GM12878 (cell line): ENCODE measurements around the gene NKD1. TPM values are rescaled to one million over a fixed set of nuclear protein-coding genes. Genes with fewer than 3 reads are reported as not detected.

ENCODE experiments used
- BCL3 ChIP-seq: IDR thresholded peaks from 2 replicates; pipeline ENCODE4 v1.6.1; 2011; ENCODE audit warnings: borderline replicate concordance, low read depth, mild to moderate bottlenecking, moderate library complexity, low read length; ENCODE audit not compliant: insufficient read depth, poor library complexity, severe bottlenecking
- CEBPZ ChIP-seq: fragments of 150-350 bp; IDR thresholded peaks from 2 replicates; pipeline ENCODE4 v1.6.1; 2016; ENCODE audit warnings: low read depth, low read length
- E2F4 ChIP-seq: IDR thresholded peaks from 2 replicates; pipeline ENCODE4 v1.6.1; 2012; ENCODE audit warnings: low read depth, low read length, improper control_type of control experiment
- IKZF1 ChIP-seq: fragments of 450-650 bp; conservative IDR thresholded peaks from 2 replicates; pipeline ENCODE4 v1.6.1; 2017; ENCODE audit warnings: antibody characterized with exemption, mild to moderate bottlenecking
- MTA3 ChIP-seq: IDR thresholded peaks from 2 replicates; pipeline ENCODE4 v1.6.1; 2012; ENCODE audit warnings: low read length, inconsistent platforms, borderline replicate concordance
- NFYA ChIP-seq: IDR thresholded peaks from 2 replicates; pipeline ENCODE4 v1.6.1; 2011; ENCODE audit warnings: low read depth, mild to moderate bottlenecking, low read length, improper control_type of control experiment, borderline replicate concordance
- RELB ChIP-seq: fragments of 450-650 bp; IDR thresholded peaks from 2 replicates; pipeline ENCODE4 v1.6.1; 2017; ENCODE audit warnings: low read depth, mild to moderate bottlenecking, moderate library complexity
- SIX5 ChIP-seq: IDR thresholded peaks from 2 replicates; pipeline ENCODE4 v1.6.1; 2011; ENCODE audit warnings: mild to moderate bottlenecking, low read depth, low read length, moderate library complexity; ENCODE audit not compliant: severe bottlenecking
- SREBF2 ChIP-seq: IDR thresholded peaks from 2 replicates; pipeline ENCODE4 v1.6.1; 2012; ENCODE audit warnings: mild to moderate bottlenecking, low read length
- TARDBP ChIP-seq: IDR thresholded peaks from 2 replicates; pipeline ENCODE4 v1.6.1; 2016; ENCODE audit warnings: borderline replicate concordance
- ZNF217 ChIP-seq: fragments of 450-650 bp; IDR thresholded peaks from 2 replicates; pipeline ENCODE4 v1.6.1; 2017; ENCODE audit warnings: antibody characterized with exemption, mild to moderate bottlenecking
- polyA plus RNA-seq, 11 experiments: library from polyadenylated mRNA; depleted of rRNA in 4 of 11; unstranded in 6 of 11; stranded (reverse) in 5 of 11; fragments of >200 nt; fragmentation: Nextera tagmentation in 4 of 11; fragmentation: Illumina TruSeq in 1 of 11; extraction: Ambion mirVana in 4 of 11; extraction: Trizol in 1 of 11; gene quantifications; 1 replicate in 1 of 11; 2 replicates in 10 of 11; pipeline versions ENCODE4 v1.2.1 to v1.2.3, GENCODE V29; 2011 to 2016; ENCODE audit warnings: inconsistent platforms in 2 of 11, missing spikeins in 2 of 11, low read depth in 1 of 11
- total RNA-seq, 4 experiments: library from RNA; depleted of rRNA in 3 of 4; stranded (reverse); fragments of >200 nt in 3 of 4; fragmentation: Illumina TruSeq in 1 of 4; extraction: Trizol in 1 of 4; gene quantifications; 2 replicates each; pipeline versions ENCODE4 v1.2.1 to v1.2.3, GENCODE V29; 2013 to 2021

The NKD1 gene
- total and polyA plus RNA-seq, 10 of the 15 experiments (the other 5 are each of a cell fraction or from before 2014, with no cell fraction given): under 0.01 to 0.49 (median 0.04) TPM; not detected in 2

GRCh38 chr16:50675686-50676610 lies 127.8 kb downstream of the NKD1 start (continued):
- TF ChIP-seq CEBPZ (no peak), BCL3 (no peak), ZNF217 (no peak), RELB (no peak), NFYA (no peak), E2F4 (no peak), MTA3 (no peak), TARDBP (no peak), SREBF2 (no peak), SIX5 (no peak), IKZF1 (no peak)
